NAMALWA (cell line): ENCODE results near the gene ALDH3B1.
A peak's percentile ranks its signal among the peaks of the same experiment; 100 is the strongest.
"Not testable (repeated sequence)": the region's sequence is repeated elsewhere in the genome, so short reads cannot be mapped to it uniquely, and the experiment has no call there.

Source experiments
- DNase-seq: peaks from one replicate; pipeline ENCODE4 v3.0.0-alpha.2; 2015; ENCODE audit warnings: low spot score

Gene ALDH3B1, protein sequence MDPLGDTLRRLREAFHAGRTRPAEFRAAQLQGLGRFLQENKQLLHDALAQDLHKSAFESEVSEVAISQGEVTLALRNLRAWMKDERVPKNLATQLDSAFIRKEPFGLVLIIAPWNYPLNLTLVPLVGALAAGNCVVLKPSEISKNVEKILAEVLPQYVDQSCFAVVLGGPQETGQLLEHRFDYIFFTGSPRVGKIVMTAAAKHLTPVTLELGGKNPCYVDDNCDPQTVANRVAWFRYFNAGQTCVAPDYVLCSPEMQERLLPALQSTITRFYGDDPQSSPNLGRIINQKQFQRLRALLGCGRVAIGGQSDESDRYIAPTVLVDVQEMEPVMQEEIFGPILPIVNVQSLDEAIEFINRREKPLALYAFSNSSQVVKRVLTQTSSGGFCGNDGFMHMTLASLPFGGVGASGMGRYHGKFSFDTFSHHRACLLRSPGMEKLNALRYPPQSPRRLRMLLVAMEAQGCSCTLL

GRCh38 chr11:68010090-68011041, at the start of gene ALDH3B1:
Gene ALDH3B1 (plus strand): TSS chr11:68010327. CDS start chr11:68015298, 4,971 bp downstream.
- DNase-seq, result peak; percentile 64

DNA sequence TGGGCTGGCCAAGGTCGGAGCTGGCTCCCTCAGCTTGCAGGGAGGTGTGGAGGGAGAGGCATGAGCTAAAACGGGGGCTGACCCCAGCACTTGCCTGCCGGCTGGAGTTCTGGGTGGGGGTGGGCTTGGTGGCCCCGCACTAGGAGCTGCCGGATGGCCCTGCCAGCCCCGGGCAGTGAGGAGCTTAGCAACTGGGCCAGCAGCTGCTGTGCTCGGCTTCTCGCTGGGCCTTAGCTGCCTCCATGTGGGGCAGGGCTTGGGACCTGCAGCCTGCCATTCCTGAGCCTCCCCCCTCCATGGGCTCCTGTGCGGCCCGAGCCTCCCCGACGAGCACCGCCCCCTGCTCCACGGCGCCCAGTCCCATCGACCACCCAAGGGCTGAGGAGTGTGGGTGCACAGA, 46.9 kb upstream of the ALDH3B1 start:
- not testable (repeated sequence) for DNase-seq

DNA sequence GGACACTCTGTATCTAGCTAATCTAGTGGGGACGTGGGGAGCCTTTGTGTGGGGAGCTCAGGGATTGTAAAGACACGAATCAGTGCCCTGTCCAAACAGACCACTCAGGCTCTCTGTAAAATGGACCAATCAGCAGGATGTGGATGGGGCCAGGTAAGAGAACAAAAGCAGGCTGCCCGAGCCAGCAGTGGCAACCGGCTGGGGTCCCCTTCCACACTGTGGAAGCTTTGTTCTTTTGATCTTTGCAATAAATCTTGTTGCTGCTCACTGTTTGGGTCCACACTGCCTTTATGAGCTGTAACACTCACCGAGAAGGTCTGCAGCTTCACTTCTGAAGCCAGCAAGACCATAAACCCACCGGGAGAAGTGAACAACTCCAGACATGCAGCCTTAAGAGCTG, 46.2 kb upstream of the ALDH3B1 start:
- DNase-seq, result not testable (repeated sequence)

DNA sequence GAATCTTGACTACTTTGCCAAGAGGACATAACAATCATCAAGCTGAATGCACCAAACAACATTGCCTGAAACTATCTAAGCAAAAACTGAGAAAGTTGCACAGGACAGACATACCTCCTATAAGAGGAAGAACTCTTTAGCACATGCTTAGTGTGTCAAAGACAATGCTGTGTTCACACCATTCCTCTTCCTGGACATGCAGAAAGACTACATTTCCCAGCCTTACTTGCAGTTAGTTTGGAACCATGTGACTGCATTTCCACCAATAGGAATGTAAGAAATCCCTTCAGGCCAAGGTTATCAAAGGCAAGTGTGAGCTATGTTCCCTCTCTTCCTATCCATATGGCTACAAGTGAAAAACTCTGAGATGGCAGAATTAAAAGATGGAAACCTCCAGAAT, 45.4 kb upstream of the ALDH3B1 start:
- not testable (repeated sequence) for DNase-seq

DNA sequence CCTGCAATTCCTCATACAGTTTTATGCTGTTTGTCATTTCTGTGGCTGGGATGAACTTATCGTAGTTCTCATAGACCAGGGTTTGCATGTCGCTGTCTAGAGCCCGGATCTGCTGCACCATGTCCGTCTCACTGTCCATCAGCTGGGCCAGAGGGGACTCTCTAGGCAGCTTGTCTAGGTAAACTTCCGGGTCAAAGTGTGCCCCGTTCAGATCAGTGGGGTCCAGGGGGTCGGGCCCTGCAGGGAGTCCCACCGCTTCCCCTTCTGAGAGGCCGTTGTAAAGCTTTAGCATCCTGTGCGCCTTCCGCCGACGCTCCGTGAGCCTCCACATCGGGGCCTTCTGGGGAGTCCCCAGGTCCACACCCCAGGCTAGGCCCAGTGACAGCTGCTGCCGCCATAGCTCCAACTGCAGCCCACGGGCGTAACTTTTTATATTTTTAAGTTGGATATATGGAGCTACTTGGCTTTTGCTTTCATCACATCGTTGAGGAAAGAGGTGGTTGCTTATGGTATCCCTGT, 44.2 kb upstream of the ALDH3B1 start:
- DNase-seq, result not testable (repeated sequence)

DNA sequence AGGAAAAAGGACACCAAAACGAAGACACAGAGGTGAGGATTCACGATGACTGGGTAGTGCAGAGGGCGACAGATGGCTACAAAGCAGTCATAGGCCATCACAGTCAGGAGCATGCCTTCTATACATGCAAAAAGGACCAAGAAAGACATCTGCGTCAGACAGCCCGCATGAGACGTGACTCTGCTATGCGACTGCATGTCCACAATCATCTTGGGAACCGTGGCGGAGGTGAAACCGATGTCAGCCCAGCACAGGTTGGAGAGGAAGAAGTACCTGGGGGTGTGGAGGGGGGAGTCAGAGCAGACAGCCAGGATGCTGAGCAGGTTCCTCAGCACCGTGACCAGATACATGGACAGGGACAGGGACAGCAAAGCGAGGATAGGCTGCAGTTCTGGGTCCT, 35.4 kb upstream of the ALDH3B1 start:
- DNase-seq, result not testable (repeated sequence)

DNA sequence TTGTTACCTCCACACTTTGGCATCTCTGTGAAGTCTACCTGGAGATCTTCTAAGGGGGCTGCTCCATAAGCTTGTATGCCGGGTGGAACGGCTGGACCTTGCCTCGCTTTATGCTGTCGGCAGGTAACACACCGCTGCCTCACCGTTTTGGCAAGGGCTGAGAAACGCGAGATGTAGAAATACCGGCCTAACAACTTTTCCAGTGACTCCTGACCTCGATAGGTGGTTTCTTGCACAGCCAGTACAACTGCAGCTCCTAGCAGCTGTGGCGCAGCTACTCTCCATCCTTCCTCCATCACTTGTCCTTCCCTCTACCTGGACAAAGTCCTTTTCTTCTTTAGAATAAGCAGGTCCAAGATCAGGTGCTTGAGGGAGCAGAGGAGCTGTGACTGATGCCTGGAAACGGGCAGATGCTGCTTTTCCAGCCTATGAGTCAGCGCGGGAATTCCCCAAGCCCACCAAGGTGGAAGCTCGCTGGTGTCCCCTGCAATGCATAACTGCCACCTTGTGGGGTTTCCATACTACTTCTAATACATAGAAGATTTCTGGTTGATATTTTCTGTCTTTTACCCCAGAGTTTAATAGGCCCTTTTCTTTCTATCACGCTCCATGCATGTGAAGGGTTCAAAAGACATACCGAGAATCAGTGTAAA, 31.2 kb upstream of the ALDH3B1 start:
- DNase-seq, result not testable (repeated sequence)

GRCh38 chr11:67981226-67981625, 28.9 kb upstream of the ALDH3B1 start:
- DNase-seq, result not testable (repeated sequence)

DNA sequence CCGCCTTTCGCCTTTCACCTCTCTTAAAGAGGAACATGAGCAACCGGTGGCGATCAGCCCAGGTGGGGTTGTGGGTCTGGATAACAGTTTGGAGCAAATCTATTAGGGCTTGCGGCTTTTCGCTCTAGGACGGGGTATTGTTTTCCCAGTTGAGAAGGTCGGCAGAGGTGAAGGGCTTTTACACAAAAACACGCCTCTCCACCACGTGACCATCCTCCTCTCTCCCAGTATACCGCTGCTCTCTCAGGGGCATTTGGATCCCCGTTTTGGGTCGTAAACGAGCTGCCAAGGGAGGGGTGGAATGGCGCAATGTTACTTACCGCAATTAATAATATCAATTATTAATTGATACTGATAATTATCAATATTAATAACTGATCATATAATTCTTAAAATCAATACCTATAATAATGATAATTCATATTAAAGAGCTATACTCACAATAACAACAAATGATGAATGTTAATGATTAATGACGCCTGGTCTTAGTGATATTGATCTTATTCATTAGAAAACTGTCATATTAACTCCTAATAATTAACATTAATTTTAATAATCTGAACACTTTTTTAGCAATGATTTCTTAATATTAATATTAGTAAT, 27.8 kb upstream of the ALDH3B1 start:
- not testable (repeated sequence) for DNase-seq

- no peak for DNase-seq
Measured at GRCh38 chr11:67983951-67984350, 26.2 kb upstream of the ALDH3B1 start.

DNA sequence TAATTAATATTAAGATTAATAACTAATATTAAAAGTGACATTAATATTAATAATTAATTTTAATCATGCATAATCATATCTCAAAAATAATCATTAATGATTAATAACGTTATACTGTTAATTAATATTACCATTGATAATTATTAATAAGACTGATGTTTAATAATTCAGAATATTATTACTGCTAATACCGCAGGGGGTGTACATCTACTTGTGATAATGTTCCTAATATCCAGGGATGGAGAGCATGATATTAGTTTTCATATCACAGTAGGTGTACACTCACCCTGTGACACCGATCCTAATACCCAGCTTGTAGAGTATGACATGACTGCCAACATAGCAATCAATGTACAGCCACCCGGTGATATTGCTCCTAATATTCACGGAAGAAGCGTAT, 24.8 kb upstream of the ALDH3B1 start:
- DNase-seq, result not testable (repeated sequence)

- not testable (repeated sequence) for DNase-seq
Measured at GRCh38 chr11:67990546-67991346, 19.4 kb upstream of the ALDH3B1 start.

DNA sequence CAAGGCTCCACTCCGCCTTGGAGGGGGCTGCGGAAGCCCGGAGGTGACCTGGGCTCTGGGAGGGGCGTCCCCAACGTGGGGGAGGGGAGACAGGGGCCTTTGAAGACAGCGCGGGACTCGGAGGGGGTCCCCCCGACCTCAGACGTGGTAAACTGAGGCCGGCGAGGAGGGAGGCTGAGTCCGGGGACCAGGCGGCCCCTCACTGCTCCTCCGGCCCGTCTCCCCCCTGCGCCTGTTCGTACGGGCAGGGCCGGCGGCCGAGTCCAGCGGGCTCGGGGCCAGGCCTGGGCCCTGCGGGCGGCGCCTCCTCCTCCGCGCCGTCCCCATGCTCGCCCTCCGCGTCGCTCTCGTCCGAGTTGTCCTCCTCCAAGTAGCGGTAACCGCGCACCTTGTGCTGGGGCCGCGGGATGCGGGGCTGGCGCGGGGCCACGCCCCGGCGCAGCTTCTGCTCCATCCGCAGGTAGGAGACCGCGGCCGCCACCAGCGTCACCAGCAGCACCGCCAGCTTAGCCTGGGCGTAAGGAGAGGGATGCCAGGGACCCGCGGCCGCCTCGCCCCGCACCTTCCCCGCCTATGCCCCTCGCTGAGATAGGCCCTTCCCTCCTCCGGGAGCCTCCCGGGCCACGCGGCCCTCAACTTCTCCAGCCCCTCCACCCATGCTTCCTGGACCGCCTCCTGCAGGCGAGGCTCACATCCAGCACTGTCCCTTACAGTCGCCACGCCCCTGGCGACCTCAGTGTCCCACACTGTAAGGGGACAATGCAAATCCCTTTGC, 18.6 kb upstream of the ALDH3B1 start:
- not testable (repeated sequence) for DNase-seq

GRCh38 chr11:67993821-67994220, 16.3 kb upstream of the ALDH3B1 start:
- peak; percentile 87 for DNase-seq

- not testable (repeated sequence) for DNase-seq
Measured at GRCh38 chr11:67994387-67994786, 15.7 kb upstream of the ALDH3B1 start.

- DNase-seq, result not testable (repeated sequence)
Measured at GRCh38 chr11:67995129-67995528, 15.0 kb upstream of the ALDH3B1 start.

DNA sequence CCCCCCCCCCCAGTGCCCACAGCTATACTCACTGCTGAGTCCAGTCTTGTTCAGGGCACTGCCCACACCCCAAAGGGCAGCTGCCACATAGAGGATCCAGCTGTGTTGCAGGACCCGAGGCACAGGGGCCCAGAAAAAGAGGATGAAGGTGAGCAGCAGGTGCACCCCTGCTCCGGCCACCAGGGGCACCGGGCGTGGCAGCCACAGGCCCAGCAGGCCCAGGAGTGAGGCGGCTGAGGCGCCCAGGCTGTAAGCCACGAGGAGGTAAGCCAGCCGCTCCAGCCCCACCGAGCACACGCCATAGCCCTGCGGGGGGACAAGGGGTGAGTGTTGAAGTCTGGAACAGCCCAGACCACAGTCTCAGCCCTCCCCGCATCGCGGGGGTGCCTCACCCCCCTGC, 14.5 kb upstream of the ALDH3B1 start:
- not testable (repeated sequence) for DNase-seq

GRCh38 chr11:67996051-67996450, 14.1 kb upstream of the ALDH3B1 start:
- no peak for DNase-seq

DNA sequence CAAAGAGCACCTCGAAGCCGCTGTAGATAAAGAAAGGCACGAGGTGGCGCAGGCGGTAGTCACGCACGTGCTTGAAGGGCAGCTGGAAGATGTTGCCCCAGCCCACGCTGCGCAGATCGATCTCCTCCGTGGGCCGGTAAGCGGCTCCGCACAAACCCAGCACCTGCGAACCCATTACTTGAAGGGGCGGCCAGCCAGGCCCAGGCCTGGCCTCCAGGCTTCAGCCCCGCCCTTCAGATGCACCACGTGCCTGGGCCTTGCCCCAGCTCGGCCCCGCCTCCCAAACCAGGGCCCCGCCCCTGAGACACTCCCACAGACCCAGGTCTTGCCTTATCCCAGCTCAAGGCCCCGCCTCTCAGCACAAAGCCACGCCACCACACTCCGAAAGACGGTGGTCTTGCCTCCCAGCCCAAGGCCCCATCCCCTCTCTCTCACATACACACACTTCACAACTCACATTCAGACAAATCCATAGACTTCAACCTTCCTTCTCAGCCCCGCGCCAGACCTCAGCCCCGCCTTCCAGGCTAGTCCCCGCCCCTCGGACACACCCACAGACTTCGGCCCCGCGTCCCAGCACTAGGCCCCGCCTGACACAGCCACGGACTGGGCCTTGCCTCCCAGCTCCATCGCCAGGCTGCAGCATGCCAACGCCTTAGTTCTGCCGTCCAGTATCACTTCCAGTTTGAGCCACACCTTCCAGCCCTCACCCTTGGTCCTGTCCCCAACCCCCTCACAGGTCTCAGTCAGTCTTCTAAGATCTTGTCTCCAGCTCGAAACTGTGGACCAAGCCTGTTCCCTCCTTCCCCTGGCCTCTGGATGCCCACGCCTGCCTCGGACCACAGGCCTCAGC, 13.3 kb upstream of the ALDH3B1 start:
- DNase-seq, result peak; percentile 92
